GM18520 (cell line): ENCODE data around the gene PER1.
A peak's percentile ranks its signal among the peaks of the same experiment; 100 is the strongest.
"Not testable (repeated sequence)": the region's sequence is repeated elsewhere in the genome, so short reads cannot be mapped to it uniquely, and the experiment has no call there.

Source experiments
- ATAC-seq: cut with Tn5 transposase; IDR thresholded peaks from one replicate; pipeline ENCODE4 v1.9.1; 2021; ENCODE audit not compliant: unreplicated experiment

Gene PER1

DNA sequence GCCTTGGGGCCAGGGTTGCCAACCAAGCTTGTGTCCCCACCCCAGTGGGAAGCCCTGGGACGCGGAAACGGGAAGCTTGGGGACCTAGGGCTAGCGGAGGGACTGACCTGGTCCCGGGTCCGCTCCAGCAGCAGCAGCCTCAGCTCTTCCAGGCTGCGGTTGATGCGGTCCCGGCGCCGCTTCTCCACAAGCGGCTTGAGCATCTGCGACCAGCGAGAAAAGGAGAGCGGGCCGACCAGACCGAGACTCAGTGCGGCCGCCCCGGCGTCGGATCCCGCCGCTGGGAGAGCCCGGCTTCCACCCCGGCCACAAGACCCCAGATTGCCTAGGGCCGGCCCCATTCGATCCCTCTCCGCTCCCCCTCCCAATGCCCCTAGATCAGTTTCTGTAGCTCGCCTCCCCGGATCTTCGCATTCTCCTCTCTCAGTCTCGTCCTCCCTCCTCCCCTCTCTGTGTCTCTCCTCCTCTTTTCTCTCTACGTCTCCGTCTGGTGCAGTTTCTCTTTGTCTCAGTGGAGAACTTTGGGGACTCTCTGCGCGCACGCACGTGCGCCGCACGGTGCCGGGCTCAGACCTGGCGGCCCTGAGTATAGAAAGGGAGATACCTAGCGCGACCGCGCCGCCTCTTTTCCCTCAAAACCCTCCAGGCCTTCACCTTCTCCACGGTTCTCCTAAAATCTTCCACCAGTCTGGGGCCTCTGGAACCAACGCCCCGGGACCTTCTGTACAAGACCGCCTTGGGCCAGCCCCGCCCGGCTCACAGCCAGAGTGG lies 29.1 kb downstream of the PER1 start:
- no peak for ATAC-seq

DNA sequence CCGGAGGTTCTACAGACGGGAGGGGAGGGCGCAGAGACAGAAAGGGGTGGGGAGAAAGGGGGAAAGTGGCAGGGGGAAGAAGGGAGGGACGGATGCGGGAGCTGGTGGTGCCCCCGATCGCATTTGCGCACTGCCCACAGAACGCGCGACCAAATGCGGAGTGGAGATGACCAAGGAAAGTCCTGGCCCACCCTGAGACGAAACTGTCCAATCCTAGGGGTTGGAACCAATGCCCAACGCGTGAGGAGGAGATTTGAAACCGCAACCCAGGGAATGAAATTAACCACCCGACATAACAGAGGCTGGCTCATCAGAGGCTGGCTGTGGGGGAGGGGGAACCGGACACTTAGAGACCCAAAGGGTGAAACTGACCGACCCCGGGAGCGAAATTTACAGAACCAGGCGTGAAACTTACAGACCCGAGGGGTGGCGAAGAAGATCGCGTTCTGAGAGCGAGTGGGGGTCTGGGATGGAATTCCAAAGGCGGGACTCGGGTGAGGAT lies 29.7 kb downstream of the PER1 start:
- no peak for ATAC-seq

DNA sequence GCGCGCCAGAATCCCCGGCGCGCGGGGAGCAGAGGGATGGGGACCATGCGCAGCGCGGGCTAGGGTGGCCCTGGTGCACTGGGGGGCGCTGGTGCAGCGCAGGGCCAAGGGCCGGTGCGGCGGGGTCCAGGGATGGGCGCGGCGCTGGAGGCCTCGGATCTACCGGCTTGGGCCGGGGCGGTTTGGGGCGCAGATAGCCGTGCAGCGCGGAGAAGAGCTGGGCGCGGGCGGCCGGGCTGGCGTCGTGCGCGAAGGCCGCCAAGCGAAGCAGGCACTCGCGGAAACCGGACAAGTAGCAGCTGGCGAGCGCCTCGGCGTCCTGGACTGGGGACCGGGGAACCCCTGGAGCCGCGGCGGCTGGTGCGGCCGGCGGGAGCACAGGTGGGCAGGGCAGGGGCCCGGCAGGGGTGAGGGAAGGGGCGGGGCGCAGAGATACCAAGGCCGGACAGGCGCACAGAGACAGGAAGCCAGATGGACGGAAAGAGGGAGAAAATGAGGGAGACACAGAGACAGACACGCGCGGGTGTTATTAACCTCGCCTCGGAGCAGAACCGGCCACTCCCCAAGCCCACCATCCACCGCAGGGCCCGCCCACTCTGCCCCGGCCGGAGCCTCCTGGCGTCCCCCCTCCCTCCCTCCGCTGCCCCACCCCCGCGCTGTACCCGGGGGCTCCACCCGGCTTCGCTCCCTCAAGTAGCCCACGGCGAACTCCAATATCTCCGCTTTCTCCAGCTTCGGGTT lies 30.4 kb downstream of the PER1 start:
- peak; percentile 17 for ATAC-seq

DNA sequence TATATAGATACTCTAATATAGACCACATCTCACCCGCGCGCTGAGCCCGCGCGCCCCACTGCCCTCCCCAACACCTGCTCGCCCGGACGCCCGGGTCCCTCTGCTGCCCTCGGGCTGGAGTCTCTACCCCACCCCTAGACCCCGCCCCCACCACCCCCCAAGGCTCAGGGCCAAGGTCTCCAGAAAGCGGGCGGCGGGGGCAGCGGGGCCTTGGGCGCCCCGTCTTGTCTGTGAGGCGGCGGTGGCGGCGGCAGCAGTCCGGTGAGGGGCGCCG lies 30.9 kb downstream of the PER1 start:
- ATAC-seq, result no peak

DNA sequence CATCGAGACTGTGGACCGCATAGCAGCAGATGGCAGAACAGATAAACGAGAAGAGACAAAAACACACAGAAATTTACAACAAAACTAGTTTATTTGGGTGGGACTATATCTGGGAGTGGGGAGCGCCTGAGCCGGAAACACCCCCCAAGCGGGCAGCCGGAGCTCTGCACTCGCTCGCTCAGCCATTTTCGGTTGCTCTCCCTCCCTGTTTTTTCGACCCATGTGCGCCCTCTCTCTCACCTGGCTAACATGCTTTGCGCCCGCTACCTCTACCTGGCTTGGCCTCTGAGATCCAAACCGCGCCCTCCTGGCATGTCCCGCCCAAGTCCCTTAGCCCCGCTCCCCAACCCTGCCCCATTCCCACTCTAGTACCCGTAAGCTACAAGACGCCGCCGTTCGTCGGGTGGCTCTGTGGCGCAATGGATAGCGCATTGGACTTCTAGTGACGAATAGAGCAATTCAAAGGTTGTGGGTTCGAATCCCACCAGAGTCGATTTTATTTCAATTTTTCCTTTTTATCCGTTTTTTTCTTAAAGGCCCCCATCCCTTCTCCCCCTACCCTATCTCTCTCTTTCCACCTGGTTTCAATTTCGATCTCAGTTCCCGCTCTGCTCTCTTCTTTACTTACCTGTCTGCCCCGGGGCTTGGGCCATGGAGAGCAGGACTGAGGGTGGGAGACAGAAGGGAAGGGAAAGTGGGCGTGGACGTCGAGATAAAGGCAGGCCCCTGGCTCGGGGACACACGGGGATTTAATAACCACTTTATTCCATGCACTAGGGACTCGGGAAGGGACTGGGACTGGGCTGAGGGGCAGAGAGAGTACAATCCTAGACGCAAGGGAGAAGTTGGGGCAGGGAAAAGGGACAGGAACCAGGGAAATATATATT lies 31.4 kb downstream of the PER1 start:
- ATAC-seq, result no peak

DNA sequence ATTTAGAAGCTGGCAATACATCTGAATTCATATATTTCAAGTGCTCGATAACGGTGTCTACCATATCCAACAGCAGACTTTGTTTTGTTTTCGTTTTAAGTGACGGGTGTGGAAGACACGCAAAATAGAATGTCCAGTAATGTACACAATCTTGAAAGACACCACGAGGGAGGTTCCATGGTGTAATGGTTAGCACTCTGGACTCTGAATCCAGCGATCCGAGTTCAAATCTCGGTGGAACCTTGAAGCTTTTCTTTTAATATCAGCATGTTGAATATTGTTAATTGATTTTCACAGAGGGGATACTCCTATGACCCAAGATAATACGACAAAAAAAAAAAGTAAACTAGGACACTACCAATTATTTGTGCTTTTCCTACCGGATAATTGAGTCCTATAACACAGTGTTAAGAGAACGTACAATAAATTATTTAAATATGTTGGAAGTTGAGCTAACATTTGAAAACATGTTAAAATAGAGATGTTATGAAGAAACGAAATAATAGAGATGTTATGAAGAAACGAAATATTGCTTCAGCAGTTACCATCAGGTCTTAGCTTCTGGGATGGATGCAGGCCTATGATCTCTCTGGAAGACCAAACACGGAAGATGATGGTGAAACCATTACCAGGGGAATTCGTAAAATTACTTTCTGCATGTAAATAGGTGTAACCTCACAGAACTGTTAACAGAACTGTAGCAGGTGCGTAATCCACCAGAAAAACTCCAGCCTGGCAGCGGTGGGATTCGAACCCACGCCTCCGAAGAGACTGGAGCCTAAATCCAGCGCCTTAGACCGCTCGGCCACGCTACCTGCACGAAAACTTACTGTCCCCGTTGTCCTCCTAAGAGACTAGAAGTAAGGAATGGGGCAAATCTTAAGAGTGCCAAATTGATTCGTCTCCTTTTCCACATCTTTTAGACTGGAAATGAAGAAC lies 32.4 kb downstream of the PER1 start:
- ATAC-seq, result peak; percentile 29

DNA sequence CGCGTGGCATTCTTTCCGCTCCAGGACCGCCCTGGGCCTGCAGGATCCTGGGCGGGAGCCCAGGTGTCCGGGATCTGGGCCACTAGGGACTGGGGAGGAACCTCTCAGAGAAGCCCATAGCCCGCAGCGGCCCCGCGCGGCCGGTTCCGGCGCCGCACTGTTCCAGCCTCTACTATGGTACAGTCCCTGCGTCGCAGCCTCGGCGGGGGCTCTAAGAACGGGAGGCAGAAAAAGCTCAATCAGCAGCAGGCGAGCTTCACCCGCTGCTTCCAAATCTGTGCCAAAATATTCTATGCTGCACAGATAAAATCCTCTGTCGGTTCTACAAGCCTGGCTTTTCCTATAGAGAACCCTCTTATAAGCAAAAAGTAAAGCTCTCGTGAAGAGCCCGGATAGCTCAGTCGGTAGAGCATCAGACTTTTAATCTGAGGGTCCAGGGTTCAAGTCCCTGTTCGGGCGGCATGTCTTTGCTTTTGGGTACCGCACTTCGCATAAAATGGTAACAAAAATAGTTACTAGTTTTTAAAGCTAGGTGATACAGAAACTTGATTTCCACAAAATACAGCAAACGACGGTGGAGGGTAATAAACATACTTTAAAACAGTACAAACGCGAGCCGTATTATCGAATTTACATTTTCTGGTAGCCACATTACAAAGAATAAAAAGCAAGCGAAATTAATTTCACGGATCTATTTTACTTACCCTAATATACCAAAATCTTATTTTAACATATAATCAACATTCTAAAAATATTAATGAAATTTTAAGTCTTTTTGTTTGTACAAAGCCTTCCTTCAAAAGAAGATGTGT lies 33.2 kb downstream of the PER1 start:
- peak; percentile 22 for ATAC-seq

DNA sequence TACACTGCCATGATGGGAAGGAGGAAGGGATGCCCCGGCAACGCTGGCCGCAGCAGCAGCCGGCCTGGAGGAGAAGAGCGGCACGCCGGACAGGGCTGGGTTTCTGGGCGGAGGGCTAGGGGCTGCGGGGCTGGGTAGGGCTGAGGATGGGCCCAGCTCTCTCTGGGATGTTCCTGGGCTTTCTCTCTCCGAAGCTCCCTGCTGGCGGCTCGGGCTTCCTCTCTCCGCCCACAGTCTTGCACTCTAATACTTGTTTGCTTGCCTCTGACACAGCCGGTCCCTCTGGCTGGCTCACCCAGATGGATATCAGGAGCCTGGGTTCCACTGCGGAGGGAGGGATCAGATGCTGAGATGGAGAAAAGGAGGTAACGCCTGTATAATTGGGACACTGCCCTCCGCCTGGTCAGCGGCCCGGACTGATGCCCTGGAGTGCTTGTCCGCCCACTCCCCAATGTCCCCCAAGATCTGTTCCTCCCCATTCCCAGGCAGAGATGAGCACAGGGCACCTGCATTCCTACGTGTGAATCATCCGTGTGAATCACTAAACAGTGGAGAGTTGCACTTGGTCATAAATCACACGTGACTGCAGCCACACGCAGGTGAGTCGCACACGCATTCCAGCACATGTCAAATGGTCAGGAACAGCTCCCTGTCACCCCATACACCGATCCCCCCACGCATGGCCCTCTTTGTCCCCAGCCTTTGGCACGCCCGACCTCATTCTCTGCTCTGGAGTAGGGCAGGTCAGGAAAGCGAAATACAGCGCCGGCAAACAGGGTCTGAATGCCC lies 34.0 kb downstream of the PER1 start, which contains the start of gene ALOXE3:
TSS of gene ALOXE3 (minus strand) at position 535 of the 789 bp plus-strand sequence. CDS start at position 11, 524 bp downstream.
- no peak for ATAC-seq

DNA sequence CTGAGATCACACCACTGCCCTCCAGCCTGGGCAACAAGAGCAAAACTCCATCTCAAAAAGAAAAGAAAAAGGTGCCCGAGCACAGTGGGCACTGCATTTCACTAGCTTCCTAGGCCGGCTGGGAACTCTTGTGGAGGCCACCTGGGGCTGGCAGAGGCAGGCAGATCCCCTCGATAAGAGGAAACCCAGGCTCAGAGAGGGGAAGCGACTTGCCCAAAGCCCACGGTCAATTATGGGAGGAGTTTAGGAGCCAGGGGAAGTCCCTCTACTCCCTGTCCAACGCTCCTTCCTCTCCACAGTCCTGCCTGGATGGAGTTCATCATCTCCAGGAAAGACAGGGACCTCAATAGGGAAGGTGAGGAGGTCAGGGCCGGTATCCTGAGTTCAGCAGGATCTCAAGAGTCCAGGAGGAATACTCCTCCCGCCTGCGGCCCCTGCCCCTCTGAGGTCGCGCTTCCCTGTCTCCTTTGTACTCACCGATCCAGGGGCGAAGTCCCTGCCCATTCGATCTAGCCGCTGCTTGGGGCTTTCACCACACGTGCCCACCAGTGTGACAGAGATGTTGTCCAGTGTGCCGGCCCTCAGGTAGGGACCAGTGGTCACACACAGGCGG lies 34.7 kb downstream of the PER1 start:
- ATAC-seq, result no peak

DNA sequence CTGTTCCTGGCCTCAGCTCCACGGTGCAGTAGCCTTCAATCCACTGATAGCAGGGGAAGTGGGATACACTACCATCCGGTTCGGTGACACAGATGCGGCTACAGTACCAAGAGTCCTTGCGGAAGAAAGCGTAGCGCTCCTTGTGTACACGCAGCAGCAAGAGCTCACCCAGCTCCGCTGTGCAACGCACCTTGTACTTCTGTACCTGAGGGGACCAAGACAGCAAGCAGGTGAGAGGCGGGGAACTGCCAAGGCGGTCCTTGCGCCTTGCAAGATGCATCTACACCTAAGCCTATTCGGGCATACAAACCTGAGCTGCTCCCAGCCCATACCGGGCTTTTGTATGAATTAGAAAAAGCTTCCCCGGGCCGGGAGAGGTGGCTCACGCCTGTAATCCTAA lies 35.4 kb downstream of the PER1 start:
- ATAC-seq, result no peak

DNA sequence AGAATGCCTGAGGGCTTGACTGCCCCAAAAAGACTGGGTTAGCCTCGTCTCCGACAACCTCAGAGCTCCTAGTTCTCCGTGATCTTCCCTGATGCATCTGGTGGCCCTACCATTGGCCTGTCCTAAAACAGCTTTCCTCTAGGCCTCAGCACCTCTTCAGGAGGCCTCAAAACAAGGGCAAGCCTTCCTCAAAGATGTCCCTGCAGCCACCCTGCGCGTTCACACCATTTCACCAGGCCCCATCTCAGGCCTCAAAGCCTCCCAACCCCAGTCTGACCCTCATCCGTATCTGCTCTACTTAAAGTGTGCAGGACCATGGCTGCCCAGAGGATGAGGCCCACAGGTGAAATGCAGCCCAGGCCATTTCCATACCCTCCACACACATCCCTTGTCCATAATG lies 41.3 kb downstream of the PER1 start:
- no peak for ATAC-seq

DNA sequence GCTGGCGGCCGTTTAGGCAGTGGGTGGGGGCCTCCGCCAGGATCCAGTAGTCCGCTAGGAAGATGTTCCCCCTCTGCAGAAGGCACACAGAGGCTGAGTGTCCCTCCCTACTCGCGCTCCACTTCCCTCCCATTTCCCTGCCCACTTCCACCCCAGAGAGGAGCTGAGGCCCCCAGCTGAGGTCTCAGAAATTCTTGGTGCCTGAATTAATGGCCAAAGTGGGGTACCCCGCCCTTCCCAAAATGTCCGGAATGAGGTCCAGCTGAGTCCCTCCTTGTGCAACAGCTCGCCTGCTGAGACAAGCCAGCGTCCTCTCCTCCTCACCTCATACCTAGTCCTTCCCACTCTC lies 41.8 kb downstream of the PER1 start:
- ATAC-seq, result no peak

DNA sequence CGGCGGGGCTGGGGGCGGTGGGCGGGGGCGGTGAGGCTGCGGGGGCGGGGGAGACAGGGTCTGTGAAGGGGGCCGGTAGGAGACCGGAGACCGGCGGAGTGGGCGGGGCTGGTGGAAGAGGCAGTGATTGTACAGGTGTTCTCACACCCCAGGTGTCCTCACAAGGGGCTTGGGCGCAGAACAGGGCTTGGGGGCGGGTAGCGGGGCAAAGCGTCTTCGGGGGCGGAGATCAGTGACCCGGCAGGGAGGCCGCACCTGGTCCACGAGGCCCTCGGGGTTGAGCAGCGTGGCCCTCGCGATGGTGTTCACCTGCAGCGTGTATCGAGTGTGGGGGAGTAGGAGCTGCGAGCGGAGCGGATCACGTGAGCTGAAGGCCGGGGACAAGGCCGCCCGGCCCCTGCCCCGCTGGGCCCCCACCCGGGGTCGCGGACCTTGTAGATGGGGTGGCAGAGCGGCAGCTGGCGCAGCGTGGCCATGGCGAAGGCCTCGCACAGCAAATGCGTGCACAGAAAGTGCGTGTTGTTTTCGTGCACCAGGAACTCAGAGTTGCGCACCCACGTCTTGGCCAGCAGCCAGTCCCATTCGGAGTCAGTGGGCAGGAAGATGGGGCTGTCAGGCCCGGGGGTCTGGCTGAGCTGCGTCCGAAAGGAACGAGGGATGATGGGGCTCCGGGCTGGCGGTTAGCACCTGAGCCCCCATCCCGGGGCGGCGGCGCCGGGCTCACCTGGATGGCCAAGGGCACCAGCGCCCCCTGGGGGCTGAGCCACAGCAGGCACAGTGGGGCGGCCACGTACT lies 42.3 kb downstream of the PER1 start:
- ATAC-seq, result no peak

DNA sequence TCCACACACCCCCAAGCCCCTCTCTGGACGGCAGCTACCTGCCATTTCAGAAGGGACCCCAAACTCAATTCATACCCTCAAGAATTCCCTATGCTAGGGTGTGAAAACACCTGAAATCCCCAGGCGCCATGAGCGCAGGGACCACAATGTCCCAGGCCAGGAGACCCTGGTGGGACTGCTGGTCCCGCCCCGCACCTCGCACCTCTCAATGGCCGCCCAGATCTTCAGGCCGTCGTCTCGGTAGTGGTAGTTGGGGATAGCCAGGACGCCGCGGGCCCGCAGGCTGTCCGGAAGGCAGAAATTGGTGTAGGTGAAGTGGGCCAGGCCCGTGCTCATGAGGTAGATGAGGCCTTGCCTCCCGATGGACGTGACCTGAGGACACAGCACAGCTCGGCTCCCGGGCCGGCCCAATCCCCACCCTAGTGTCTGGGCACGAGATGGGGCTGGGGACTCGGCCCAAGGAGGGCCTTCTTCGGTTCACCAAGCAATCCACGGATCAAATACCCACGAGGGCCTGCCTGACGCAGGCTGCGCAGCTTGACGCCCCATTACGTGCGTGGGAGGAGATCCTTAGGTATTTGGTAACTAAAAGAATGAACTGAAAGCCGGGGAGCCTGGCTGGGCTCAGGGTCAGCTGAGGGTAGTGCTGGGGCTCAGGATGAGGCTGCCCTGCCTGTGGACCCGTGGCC lies 43.1 kb downstream of the PER1 start:
- ATAC-seq, result no peak

DNA sequence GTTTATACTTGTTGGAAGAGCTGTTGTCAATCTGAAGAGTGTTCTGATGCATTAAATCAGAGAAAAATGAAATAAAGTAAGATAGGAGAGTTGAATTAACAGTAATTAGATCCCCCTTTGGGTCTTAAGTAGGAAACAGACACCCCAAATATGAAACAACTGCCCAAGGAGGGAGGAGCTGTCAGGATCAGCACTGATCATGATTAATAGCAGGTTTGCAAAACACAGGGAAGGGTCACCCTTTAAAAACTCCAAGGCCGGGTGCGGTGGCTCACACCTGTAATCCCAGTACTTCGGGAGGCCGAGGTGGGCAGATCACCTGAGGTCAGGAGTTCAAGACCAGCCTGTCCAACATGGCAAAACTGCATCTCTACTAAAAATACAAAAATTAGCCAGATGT lies 45.2 kb downstream of the PER1 start:
- not testable (repeated sequence) for ATAC-seq

DNA sequence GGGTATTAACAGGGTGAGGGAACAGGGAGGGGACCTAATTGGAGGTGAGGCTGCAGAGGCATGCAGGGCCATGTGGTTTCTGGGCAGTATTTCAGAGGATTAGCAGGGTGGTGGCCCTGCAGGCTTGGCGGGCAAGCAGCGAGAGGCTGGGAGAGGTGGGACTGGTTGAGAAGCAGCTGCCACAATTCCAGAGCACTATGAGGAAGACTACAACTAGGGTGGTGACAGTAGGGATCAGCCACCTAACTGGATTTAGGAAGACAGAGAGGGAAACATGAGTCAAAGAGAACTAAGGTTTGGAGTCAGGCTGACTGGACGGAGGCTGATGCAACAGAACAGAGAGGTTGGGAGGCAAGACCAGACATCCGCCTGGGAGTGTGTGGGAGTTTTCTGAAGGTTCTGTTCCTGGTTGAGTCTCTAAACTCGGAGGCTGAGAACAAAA lies 46.2 kb downstream of the PER1 start:
- no peak for ATAC-seq

DNA sequence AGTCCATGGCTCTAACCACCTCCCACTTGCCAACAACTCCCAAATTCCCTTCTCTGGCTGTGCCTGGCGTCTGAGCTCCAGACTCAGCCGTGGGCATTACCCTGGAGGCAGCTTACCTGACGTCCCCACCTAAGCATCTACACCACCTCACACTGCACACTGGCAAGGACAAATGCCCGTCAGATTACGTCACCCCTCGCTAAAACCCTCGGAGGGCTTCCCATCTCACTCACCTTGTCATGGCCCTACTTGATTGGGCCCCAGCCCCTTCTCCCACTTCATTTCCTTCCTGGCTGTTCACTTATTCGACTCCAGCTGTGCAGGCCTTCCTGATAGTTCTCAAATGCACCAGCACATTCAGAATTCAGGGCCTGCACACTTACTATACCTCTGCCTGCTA lies 47.3 kb downstream of the PER1 start:
- no peak for ATAC-seq
